ENCODE measurements around the gene ELOVL2. TPM values are rescaled to one million over a fixed set of nuclear protein-coding genes. Genes with fewer than 3 reads are reported as not detected.

Gene ELOVL2
- polyA plus RNA-seq, 3 donors: not detected

DNA sequence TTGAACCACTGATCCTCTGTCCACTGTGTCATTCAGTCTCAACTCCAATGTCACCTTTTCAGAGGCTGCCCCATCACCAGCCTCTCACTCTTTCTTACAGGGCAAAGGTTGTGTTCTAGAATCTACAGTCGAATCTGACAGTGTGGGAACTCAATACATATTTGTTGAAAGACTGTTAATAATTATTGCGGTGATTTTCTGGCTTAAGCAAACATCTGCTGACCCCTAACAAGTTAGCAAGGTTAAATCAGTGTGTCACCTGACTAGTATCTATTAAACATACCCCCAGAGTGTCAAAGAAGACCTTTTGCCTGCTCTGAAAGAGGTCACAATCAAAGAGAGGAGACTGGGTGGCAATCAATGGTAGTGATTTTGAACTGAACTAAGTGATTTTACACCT is 41.9 kb downstream of the ELOVL2 start:
- intact Hi-C loops (cut with micrococcal nuclease): no loop called here
- H3K9me3 Mint-ChIP-seq: peaks cover 0 to 3% (median 0%) of the 10 kb centered on the region in 7 donors
- H3K27me3 ChIP-seq (ENCODE audit: control insufficient read depth in 2 of 2, insufficient read depth in 2 of 2, low read length in 2 of 2): peaks cover 0 to 4% of the 10 kb centered on the region in 2 donors
- H3K4me1 Mint-ChIP-seq: no peaks in the 10 kb centered on the region
- H4K20me1 ChIP-seq (ENCODE audit: insufficient read depth, low read length): no peaks in the 10 kb centered on the region
- TF ChIP-seq, protein P1, sequence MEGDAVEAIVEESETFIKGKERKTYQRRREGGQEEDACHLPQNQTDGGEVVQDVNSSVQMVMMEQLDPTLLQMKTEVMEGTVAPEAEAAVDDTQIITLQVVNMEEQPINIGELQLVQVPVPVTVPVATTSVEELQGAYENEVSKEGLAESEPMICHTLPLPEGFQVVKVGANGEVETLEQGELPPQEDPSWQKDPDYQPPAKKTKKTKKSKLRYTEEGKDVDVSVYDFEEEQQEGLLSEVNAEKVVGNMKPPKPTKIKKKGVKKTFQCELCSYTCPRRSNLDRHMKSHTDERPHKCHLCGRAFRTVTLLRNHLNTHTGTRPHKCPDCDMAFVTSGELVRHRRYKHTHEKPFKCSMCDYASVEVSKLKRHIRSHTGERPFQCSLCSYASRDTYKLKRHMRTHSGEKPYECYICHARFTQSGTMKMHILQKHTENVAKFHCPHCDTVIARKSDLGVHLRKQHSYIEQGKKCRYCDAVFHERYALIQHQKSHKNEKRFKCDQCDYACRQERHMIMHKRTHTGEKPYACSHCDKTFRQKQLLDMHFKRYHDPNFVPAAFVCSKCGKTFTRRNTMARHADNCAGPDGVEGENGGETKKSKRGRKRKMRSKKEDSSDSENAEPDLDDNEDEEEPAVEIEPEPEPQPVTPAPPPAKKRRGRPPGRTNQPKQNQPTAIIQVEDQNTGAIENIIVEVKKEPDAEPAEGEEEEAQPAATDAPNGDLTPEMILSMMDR (IDR thresholded peaks at IDR 0.05): no peak
- no peak overlapping the region for H2AFZ ChIP-seq (ENCODE audit: insufficient read depth, low read depth, low read length, poor library complexity, severe bottlenecking)
- H3K27me3 Mint-ChIP-seq (ENCODE audit: low read depth in 3 of 3): peaks cover 3 to 10% (median 5%) of the 10 kb centered on the region in 3 donors
- no peak overlapping the region for H3K9ac ChIP-seq (ENCODE audit: insufficient read depth, low read length, poor library complexity, severe bottlenecking)
- H3K4me1 ChIP-seq (ENCODE audit: control insufficient read depth in 1 of 2, insufficient read depth in 2 of 2, low read length in 2 of 2): no peaks in the 10 kb centered on the region
- no peaks in the 10 kb centered on the region for H3K36me3 ChIP-seq (replicated peaks in 1 of 2; ENCODE audit: control insufficient read depth in 1 of 2, insufficient read depth in 2 of 2, low read length in 2 of 2)
- H3K27ac ChIP-seq (ENCODE audit: low read depth in 1 of 2, low read length in 2 of 2): no peak overlapping the region
- no peak overlapping the region for H3K4me2 ChIP-seq (replicated peaks; ENCODE audit: extremely low read depth, low read length, poor library complexity, severe bottlenecking)
- no peak overlapping the region for H3K4me3 ChIP-seq (replicated peaks in 1 of 3; ENCODE audit: low read depth in 2 of 3, low read length in 3 of 3)
- DNase-seq: no peak
- H3K79me2 ChIP-seq (ENCODE audit: insufficient read depth, low read length): no peaks in the 10 kb centered on the region
- H3K27ac Mint-ChIP-seq: no peak overlapping the region
- H3K36me3 Mint-ChIP-seq: no peaks in the 10 kb centered on the region
- WGBS (ENCODE audit: insufficient coverage): no CpG with 5 or more reads among the region's 2 CpGs
- no peak overlapping the region for H3K4me3 Mint-ChIP-seq
- no peaks in the 10 kb centered on the region for H3K9me3 ChIP-seq (replicated peaks in 1 of 2; ENCODE audit: control insufficient read depth in 1 of 2, insufficient read depth in 1 of 2, low read length in 2 of 2)

DNA sequence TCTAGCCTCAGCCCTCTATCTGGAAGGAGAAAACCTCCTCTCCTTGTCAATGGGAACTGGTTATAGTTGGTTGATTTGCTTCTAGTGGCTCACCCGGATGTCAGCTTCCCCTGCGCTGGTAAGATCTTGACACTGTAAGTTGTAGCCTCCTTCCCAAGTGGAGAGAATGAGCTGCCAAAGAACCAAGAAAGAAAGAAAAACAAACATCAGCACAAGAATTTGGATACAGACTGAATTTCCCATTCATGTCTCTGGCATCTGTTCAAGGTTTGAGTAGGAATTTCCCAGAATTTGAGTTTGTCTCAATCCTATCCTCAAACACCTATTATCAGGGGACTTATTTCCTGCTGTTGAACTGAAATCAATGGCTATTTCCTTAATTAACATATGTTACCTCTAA is 44.1 kb downstream of the ELOVL2 start:
- H3K27me3 Mint-ChIP-seq (ENCODE audit: low read depth in 3 of 3): peaks cover 3 to 10% (median 5%) of the 10 kb centered on the region in 3 donors

More for the DNA sequence above, 44.1 kb downstream of the ELOVL2 start:
- Histone ChIP-seq H3K9me3 (replicated peaks in 1 of 2; ENCODE audit: control insufficient read depth in 1 of 2, insufficient read depth in 1 of 2, low read length in 2 of 2) (no peaks in the 10 kb centered on the region), H4K20me1 (ENCODE audit: insufficient read depth, low read length) (no peaks in the 10 kb centered on the region), H2AFZ (ENCODE audit: insufficient read depth, low read depth, low read length, poor library complexity, severe bottlenecking) (no peak overlapping the region), H3K4me1 (ENCODE audit: control insufficient read depth in 1 of 2, insufficient read depth in 2 of 2, low read length in 2 of 2) (no peaks in the 10 kb centered on the region), H3K79me2 (ENCODE audit: insufficient read depth, low read length) (no peaks in the 10 kb centered on the region), H3K4me2 (replicated peaks; ENCODE audit: extremely low read depth, low read length, poor library complexity, severe bottlenecking) (no peak overlapping the region), H3K4me3 (replicated peaks in 1 of 3; ENCODE audit: low read depth in 2 of 3, low read length in 3 of 3) (no peak overlapping the region), H3K27ac (ENCODE audit: low read depth in 1 of 2, low read length in 2 of 2) (no peak overlapping the region), H3K9ac (ENCODE audit: insufficient read depth, low read length, poor library complexity, severe bottlenecking) (no peak overlapping the region), H3K36me3 (replicated peaks in 1 of 2; ENCODE audit: control insufficient read depth in 1 of 2, insufficient read depth in 2 of 2, low read length in 2 of 2) (no peaks in the 10 kb centered on the region), H3K27me3 (ENCODE audit: control insufficient read depth in 2 of 2, insufficient read depth in 2 of 2, low read length in 2 of 2) (peaks cover 0 to 4% of the 10 kb centered on the region in 2 donors)
- no peak for DNase-seq
- H3K4me3 Mint-ChIP-seq: no peak overlapping the region
- TF ChIP-seq, protein P1 (IDR thresholded peaks at IDR 0.05): no peak
- 100% methylated on average over 1 of the region's 2 CpGs for WGBS (ENCODE audit: insufficient coverage)
- intact Hi-C loops (cut with micrococcal nuclease): no loop called here
- H3K27ac Mint-ChIP-seq: no peak overlapping the region
- no peaks in the 10 kb centered on the region for H3K4me1 Mint-ChIP-seq
- H3K9me3 Mint-ChIP-seq: peaks cover 0 to 3% (median 0%) of the 10 kb centered on the region in 7 donors
- no peaks in the 10 kb centered on the region for H3K36me3 Mint-ChIP-seq
